Head of caudate nucleus (tissue), 42 donors: ENCODE data around the gene AGAP1.
A peak's percentile ranks its signal among the peaks of the same experiment; 100 is the strongest.

Experiments
- DNase-seq, 42 donors: peaks; one replicate each; pipeline versions ENCODE4 v3.0.0 to v3.0.0-alpha.2; 2020 to 2021; ENCODE audit warnings: mixed read lengths in 7 of 42
- intact Hi-C: fragments of 100-400 bp; cut with DNase I; formaldehyde crosslinking; loops from one replicate; pipeline ENCODE4 v1.15.0; 2022

AGAP1 gene

GRCh38 chr2:235990344-235990743 lies 496.5 kb downstream of the AGAP1 start:
- DNase-seq: no peak
- intact Hi-C loops: no loop called here

DNA sequence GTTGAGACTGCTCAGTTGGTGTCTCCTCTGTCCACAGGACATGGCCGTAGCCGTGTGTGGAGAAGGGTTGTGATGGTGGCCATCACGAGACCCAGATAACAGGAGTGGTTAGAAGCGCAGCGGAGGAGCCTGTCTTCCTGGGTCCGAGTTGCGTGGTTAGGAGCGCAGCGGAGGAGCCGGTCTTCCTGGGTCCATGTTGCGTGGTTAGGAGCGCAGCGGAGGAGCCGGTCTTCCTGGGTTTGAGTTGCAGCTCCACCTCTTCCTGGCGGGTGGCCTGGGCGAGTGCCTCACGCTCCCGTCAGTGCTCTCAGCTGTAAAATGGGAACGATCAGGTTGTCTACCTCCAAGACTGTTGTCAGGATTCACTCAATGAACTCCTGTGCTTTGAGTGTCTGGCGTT lies 498.2 kb downstream of the AGAP1 start:
- intact Hi-C loops: no loop called here

DNA sequence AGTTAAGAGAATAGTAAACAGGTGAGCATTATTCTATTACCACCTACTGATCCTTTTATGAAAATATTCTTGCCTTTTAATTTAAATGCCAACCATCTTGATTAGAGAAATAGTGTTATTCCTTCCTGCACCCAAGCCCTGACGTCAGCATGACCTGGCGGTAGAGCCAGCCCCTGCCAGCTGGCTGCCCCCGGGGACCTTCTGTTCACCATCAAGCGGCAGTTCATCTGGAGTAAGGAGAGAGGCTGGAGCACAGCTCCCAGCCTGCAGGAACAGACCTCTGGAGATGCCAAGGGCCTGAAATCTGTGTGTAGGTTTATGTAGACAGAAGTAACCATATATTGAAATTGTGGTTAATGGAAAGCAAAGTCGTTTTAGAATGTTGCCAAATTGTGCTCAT lies 502.6 kb downstream of the AGAP1 start:
- DNase-seq: no peak
- intact Hi-C loops: no loop called here

More for the DNA sequence above, 498.2 kb downstream of the AGAP1 start:
- DNase-seq: no peak

GRCh38 chr2:235999011-235999410 lies 505.2 kb downstream of the AGAP1 start:
- DNase-seq: no peak

GRCh38 chr2:236001166-236001828 lies 507.5 kb downstream of the AGAP1 start:
- intact Hi-C loops: no loop called here
- DNase-seq: no peak

More at GRCh38 chr2:235999011-235999410, 505.2 kb downstream of the AGAP1 start:
- intact Hi-C loops: no loop called here

GRCh38 chr2:236001854-236002253 lies 508.0 kb downstream of the AGAP1 start:
- intact Hi-C loops: no loop called here
- DNase-seq: peak in 2 of 42 donors; percentile 13 to 49

DNA sequence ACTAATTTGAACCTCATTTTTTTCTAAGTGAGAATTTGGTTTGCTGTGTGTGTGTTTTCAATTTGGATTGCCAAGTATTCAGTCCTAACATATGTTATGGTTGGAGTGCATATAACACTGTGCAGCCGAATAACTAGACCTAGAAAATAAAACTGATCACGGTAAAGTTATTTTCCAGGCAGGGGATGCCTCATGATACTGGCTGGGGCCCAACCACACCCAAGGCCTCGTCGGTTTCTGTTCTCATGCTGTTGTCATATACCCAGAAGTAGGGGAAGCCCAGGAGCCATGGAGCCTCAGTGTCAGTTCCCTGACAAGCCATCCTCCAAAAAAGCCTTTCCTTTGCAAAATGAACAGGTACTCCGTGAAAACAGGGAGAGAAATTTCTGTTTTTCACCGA lies 514.2 kb downstream of the AGAP1 start:
- intact Hi-C loops: no loop called here
- DNase-seq: no peak

GRCh38 chr2:236008857-236009256 lies 515.0 kb downstream of the AGAP1 start:
- intact Hi-C loops: no loop called here

DNA sequence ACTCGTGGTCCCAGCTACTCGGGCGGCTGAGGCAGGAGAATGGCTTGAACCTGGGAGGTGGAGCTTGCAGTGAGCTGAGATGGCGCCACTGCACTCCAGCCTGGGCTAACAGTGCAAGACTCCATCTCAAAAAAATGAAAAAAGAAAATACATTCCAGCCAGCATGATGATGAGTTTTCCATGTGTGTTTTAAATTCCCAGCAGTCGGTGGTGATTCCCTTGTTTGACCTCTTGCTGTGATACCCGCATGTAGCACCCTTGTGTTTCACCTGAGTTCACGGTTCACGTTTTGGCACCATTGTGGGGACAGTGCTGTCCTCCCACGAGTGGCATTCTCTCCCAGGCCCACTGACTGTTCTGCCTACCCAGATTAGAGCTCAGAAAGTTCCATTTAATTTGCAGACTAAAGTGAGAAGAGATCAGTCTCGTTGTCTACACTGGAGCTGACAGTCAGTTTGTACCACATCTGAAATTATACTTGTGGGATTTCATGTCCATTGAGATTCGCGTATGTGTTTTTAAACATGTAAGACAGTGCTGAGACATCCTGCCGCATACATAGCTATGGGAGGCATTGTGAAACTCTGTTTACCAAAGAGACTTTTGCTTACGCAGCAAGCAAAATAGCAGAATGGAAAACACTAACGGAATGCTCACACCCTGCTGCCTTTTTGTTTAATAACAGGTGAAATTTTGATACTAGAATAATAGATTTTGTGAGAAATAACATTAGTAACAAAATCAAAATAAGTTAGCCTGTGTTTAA lies 517.3 kb downstream of the AGAP1 start:
- no peak for DNase-seq

More at GRCh38 chr2:236008857-236009256, 515.0 kb downstream of the AGAP1 start:
- DNase-seq: no peak

GRCh38 chr2:236012155-236012554 lies 518.3 kb downstream of the AGAP1 start:
- no peak for DNase-seq
- intact Hi-C loops: no loop called here

More for the DNA sequence above, 517.3 kb downstream of the AGAP1 start:
- intact Hi-C loops: no loop called here

DNA sequence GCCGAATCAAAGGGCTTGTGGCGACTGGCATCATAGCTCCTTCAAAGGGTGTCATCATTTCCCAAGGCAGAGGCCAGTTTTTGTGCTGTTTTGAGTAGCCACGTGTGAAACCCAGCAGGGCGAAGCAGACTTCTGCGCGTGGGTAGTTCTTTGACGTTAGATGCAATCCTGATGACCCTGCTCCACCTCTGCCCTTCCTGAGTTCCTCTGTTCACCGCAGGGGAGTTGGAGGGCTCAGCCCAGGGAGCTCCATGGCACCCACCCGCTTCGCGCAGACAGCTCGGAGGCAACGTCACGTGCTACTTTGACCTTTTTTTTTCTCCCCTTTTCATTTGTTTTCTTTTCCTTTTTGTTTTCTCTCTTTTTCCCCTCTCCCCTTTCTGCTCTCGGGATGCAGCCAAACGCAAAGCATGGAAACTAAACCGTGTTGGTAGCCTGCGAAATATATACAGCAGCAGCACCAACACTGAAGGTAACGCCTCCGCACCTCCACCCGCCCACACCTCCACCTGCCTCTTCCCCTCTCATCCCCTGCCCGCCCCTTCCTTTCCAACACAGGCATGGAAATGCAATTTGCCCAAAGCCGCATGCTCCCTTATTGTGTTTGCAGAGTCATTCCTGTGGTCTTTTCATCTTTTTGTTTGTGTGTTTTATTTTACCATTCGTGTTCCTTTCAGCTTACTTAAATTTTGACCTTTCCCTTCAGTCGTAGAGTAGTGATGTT lies 520.7 kb downstream of the AGAP1 start:
- peak in 30 of 42 donors; percentile 24 to 76 (median 48) for DNase-seq
- intact Hi-C loops: no loop called here

DNA sequence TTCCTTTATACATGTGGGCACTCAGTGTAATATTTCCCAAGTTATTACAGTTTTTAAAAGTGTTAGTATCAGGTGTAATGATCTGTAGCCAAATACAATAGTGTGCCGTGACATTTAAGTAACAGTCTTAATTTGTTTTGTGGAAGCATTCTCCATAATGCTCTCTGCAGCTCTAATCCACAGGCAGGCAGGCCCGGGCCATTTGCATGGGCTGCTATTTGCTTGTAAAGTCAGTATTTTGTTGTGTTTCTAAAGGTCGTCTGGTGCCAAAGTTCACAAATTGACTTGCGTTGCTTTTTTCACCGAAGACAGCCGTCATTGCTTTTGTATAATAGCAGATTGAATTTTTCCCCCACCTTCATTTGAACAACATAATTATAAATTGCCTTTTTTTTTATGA lies 521.3 kb downstream of the AGAP1 start:
- DNase-seq: no peak
- intact Hi-C loops: no loop called here

DNA sequence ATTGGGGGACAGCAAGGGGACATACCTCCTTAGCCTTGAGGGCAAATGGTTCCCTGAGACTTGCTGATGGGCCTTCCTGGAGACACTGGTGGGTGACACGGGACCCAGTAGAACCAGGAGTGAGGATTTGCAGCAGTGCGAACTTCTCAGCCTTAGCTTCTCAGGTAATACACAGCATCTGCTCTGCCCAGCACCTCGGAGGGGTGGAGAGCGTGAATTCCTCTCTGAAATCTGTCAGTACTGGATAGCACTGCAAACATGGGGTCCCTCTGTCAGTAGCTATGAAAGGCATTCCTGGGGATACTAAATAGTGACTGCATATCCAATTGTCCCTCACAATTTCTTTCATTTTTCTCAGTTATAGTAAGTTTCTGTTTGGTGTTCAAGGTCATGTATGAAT lies 522.7 kb downstream of the AGAP1 start:
- intact Hi-C loops: no loop called here
- DNase-seq: no peak

DNA sequence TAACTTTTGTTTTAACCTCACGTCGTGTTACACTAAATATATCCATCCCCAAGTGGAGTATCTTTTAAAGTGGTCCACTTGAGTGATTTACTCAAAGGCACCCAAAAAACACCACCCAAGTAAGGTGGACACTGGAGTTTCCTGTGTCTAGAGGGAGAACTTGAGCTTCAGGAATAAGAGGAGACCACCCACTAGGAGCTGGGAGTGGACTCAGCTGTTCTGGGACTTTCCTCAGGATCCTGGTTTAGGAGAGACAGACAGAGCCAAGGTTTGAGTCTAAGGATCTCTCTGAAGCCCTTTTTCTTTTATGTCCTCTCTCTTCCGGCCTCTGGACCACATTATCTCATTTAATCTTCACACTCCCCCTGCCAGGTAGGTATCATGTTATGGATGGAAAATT lies 523.6 kb downstream of the AGAP1 start:
- intact Hi-C loops: no loop called here
- DNase-seq: no peak

GRCh38 chr2:236019434-236019833 lies 525.6 kb downstream of the AGAP1 start:
- no peak for DNase-seq
- intact Hi-C loops: no loop called here

DNA sequence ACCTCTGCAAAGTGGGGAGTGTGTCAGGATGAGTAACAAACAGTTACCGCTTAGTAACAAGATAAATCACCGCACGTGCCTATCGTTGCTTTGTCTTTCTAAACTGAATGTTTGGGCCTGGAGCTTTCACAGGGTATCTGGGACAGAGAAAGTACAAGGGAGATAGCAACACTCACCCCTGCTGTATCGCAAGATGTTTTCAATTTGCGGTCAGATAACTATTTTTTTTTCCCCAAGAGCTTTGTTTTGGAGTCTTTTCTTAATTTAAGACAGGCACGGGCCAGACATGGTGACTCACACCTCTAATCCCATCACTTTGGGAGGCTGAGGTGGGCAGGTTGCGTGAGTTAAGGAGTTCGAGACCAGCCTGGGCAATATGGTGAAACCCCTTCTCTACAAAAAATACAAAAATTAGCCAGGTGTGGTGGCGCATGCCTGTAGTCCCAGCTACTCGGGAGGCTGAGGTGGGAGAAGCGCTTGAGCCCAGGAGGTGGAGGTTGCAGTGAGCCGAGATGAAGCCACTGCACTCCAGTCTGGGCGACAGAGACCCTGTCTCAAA lies 527.7 kb downstream of the AGAP1 start:
- no peak for DNase-seq
- intact Hi-C loops: no loop called here

GRCh38 chr2:236022128-236022527 lies 528.3 kb downstream of the AGAP1 start:
- intact Hi-C loops: no loop called here
- DNase-seq: no peak

- DNase-seq: no peak
- intact Hi-C loops: no loop called here
Observed at GRCh38 chr2:236025892-236026291, 532.0 kb downstream of the AGAP1 start.

- DNase-seq: no peak
- intact Hi-C loops: no loop called here
Observed at GRCh38 chr2:236026841-236027240, 533.0 kb downstream of the AGAP1 start.

- no peak for DNase-seq
- intact Hi-C loops: no loop called here
Observed at GRCh38 chr2:236028066-236028465, 534.2 kb downstream of the AGAP1 start.
